ENCODE measurements around the gene VAV2.

The VAV2 gene

DNA sequence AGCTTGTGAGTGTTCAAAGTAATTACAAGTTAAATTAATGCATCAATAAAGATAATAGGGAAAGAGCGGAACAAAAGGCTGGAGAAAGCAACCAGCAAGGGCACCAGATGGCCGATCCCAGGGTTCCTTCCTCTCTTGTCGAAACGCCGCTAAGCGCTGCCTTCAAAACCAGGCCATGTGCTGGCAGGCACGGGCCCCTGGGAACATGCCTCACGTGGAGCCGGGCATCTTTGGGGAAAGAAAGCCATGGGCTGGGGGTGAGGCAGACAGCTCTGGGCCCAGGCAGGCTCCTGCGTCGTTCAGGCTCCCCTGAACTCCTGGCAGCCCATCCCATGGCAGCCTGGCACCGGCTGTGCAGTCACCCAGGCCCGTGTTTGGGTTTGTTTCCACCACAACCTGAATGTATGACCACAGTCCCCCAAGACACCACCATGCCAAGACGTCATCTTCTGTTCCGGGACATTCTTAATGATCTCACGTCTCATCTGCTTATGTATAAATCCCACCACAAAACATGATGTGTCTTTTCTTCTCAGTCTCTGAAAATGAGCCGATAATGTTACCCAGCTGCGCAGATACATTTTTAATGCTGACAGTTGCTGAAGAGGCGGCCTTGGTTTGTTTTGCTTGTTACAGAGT is 143.5 kb downstream of the VAV2 start:
- no peak for DNase-seq

DNA sequence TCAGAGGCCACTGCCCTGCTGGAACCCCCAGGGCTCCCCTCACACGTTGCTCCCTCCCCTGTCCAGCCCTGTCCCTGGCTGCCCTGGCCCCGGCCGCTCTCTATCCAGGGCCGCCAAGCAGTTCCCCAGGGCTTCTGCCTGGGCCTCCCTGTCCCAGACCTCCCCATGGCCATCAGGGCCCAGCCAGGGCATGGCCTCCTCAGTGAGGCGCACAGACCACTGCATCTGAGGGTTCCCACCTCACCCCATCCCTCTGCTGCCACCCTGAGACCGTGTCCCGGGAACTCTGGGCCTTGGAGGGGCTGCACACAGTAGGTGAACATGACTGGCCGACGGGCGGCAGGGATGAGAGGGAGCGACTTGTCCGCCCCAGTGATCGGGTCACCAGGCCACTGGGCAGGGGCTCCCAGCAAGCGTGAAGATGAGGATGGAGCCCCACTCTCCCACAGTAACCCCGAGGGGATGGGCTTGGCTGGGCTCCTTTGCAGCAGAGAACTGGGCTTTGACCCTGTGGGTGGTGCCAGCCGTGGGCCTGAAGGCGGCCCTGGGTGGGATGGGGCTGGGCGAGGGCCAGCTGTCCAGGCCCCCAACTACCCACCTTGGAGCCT is 145.5 kb downstream of the VAV2 start:
- DNase-seq = no peak

DNA sequence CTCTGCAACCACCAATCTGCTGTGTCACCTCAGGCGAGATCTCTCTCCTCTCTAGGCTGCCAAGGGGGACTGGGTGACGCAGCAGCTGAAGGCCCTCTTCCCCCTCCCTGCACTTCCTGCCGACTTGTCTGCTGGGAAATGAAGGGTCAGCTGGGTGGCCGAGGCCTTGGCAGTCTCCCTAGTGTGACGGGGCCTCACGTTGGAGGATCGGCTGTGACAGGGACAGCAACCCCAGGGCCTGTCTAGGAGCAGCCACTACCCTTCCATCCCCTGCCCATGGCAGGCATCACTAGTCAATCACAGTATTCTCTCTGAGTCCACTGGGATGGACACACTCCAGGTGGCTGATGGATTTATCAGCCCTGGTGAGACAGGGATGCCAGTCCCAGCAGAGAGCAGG is 146.7 kb downstream of the VAV2 start:
- peak in 1 of 2 experiments; percentile 53 for DNase-seq

DNA sequence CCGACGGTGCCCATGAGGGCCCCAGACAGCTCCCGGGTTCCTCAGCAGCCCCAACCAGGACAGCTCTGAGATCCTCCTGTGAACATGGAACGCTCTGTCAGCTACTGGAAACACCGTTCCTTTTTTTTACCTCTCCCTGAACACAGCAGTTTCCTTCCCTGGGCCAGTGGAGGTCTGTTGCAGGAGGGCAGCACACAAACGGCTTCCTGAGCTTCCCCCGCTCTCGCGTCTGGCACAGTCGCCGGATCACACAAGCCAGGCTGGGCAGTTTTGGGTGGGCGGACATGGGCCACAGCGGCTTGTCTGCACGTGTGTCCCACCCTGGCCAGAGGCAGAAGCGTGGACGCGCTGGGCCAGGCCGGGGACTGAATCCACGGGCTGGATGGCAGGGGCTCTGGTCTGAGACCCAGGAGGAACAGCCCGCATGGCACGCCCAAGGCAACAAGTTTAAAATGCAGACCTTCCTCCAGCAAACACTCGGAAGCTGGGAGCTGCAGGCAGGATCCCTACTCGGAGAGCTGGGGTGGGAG is 147.2 kb downstream of the VAV2 start:
- no peak for DNase-seq

DNA sequence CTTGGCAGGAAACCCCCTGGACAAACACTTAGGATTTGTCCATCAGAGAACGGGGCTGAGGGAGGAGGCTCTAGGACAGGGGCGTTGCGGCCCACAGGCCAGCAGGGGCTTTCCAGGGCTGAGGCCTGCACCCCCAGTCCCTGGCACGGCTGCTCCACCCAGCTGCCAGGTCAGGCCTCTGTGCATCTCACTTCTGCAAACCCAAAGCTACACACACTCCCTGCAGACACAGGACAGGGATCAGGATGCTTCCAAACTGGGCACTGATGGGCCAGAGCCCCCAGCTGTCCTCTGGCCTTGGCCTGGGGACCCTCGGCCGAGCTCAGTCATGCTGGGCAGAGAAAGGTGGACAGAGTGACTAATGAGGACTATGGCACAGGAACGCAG is 147.7 kb downstream of the VAV2 start:
- DNase-seq = no peak

DNA sequence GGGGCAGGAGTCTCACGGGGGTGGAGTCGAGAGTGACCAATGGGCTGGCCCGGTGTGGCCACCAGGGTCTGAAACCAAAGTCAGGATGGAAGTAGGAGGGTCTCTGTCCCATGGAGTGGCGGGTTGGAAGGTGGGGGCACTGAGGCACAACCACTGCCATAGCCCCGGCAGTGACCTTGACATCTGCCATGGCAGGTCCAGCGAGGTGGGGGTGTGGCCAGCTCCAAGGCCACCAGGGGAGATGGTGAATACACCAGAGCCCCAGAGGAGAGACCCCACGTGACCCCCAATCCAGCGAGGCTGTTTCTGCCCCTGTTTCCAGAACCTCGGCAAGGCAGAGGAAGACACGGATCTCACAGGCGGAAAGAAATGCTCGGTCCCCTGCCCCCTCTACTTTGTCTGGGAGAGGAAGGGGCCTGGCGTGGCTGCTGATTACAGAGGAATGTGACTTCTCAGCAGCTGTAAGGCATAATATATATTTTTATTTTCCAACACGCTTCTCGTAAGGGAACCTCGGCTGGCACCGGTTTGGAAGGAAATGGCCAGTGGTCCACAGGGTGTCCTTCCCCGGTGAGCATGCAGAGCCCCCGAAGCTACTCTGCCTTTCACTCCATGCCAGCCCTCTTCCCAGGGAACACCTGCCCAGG is 148.2 kb downstream of the VAV2 start:
- peak; percentile 55 to 82 for DNase-seq

DNA sequence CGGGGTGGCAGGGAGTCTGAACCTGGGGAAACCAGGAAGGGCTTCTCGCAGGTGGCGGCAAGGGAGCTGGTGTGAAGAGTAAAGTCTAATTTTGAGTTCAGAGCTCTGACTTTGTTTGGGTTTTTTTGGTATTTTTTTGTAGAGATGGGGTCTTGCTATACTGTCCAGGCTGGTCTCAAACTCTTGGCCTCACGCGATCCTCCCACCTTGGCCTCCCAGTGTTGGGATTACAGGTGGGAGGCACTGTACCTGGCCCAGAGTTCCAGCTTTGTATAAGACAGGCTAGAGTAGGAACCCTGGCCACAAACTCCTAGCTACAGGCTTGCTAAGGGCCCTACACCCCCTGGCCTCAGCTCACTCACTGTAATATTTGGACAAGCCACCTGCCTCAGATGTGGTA is 148.9 kb downstream of the VAV2 start:
- no peak for DNase-seq

DNA sequence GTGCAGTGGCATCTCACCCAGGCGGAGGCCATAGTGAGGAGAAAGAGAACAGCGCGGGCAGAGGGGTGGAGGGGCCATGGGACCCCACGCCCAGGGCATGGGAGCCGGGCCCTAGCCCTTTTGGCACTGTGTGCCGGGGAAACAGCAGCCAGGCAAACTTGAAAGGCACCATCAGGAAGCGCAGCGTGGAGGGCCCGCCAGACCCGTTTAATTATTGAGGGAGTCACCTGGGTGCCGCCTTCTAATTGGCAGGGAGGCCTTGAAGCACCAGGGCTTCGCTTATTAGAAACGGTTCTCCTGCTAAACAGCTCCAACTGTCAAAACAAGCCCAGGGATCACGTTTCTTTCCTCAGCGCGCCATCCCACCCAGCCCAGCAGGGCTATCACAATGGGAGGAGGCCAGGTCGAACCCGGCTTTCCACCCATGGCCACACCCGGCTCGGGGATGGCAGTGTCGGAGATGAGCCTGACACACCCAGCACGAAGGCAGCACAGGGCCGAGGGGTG is 149.3 kb downstream of the VAV2 start:
- DNase-seq = peak; percentile 88 to 96

DNA sequence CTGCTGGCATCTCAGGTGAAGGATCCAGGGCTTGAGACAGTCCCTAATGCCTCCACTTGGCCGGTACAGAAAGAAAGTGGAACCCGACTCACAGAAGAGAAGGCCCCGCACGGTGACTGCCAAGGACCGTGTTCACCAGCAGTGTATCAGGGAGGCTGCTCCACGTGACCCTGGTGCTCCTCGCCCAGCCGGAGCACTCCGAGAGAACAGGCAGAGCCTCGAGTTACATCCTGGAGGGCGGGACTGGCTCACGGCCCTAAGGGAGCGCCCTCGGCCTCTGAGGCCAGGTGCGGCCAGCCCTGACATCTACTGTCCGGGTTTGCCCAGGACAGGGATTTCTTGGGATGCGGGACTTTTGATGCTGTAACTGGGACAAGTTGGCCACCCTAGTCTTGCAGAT is 149.9 kb downstream of the VAV2 start:
- peak in 1 of 2 experiments; percentile 14 for DNase-seq

DNA sequence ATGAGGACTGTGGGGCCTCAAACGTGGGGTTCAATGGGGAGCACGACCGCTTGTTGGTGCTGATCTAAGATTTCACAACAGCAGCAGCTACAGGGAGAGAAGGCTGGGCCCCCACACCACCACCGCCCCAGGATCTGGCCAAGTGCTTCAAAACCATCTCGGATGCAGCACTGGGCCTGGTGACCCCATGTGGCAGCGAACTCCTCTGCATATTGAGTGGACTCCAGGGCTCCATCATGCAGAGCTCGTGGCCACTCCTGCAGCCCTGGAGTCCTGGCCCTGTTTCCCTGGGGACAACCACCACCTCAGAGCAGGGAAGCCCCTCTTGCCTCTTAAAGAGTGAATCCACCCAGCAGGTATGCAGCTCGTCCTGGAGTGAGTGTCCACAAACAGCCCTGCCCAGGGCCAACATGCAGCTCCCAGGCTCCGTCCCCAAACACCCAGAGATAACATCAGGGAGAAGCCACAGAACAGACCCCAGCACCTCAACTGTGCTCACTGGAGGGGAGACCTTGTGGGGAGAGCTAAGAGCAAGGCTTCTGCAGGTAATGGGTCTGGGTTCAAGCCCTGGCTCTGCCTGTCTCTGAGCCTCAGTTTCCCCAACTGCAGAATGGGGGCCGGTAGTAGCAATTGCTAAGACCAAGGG is 150.8 kb downstream of the VAV2 start:
- no peak for DNase-seq

DNA sequence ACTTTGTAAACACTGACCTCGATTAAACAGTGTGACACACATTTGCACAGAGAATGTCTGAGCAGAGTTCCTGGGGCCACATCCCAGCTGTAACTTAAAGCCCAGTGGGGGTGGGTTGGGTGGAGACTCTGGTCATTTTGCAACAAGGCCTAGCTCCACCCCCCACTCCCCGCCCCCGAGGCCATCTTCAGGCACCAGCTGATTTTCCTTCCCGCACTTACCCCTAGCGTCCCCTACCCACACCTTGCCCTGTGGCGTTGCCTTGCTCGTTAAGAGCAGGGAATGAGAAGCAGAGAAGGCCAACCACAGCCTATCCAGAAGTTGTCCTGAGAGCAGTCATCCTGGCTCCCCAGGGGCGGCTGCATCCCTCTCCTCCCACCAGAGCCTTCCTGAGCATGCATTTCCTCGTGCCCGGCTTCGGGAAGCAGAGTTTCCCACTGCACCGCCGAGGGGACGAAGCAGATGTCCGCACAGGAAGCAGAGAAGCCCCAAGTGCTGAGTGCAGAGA is 152.2 kb downstream of the VAV2 start:
- DNase-seq = no peak

DNA sequence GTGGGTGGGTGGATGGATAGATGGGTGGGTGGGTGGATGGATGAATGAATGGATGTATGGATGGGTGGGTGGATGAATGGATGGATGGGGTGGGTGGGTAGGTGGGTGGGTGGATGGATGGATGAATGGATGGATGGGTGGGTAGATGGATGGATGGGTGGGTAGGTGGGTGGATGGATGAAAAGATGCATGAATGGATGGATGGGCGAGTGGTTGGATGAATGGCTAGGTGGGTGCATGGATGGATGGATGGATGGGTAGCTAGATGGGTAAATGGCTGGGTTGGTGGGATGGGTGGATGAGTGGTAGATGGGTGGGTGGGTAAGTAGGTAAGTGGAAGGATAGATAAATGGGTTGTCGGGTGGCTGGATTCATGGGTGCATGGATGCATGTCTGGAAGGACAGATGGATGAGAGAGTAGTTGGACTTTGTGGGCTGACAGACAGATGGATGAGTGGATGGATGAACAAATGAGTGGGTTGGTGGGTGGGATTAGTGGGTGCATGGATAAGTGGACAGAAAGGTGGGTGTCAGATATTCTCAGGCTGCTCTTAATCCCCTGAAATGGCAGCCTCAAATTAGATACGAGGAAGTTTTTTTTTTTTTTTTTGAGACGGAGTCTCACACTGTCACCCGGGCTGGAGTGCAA is 153.1 kb downstream of the VAV2 start:
- DNase-seq = no peak

DNA sequence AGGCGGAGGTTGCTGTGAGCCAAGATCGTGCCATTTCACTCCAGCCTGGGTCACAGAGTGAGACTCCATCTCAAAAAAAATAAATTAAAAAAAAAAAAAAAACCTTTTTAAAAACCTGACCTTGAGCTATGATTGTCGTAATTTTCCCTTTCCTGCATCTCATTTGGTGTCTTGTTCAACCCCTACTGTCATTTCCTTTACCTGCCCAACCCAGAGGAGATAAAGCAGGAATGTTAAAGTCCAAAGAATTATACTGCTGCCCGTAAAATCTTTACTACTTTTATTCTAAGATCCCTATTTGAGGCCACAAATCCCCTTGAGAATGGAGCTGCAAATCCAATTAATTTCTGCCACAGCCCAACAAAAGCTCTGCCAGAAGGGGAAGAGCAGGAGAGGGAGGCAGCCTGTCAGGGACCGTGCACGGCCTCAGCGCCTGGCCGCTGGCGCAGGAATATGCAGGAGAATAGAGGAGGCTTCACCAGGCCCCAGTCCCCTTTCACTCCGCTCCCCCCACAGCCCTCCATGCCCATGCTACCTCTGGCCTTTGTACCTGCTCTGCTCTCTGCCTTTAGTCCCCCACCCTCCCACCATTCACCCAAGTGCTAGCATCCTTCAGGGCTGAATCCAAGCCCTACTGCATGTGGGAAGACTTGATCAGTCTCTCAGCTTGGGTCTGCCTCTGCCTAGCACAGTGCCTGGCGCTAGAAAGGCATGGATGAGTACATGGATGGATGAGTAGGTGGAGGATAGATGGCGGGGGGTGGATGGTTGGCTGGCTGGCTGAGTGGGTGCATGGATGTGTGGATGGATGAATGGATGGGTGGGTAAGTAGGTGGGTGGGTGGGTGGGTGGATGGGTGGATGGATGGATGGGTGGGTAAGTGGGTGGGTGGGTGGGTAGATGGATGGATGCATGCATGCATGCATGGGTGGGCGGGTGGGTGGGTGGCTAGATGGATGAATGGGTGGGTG is 154.2 kb downstream of the VAV2 start:
- no peak for DNase-seq

DNA sequence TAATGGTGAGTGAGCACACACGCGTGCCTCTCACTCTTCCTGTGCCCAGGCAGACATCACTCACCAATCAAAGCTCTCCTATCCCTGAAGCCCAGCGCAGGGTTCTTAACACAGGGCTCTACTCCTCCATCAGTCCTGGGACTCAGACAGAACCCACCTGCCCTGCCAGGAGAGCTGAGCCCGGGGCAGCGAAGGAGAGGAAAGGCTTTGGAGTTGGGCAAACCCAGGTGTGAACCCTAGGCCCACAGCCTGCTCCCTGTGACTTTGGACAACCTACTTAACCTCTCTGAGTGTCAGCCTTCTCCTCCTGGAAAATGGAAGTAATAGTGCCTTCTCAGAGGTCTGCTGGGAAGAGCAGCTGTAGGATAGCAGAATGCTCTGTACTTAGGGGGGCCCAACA is 155.3 kb downstream of the VAV2 start:
- no peak for DNase-seq

DNA sequence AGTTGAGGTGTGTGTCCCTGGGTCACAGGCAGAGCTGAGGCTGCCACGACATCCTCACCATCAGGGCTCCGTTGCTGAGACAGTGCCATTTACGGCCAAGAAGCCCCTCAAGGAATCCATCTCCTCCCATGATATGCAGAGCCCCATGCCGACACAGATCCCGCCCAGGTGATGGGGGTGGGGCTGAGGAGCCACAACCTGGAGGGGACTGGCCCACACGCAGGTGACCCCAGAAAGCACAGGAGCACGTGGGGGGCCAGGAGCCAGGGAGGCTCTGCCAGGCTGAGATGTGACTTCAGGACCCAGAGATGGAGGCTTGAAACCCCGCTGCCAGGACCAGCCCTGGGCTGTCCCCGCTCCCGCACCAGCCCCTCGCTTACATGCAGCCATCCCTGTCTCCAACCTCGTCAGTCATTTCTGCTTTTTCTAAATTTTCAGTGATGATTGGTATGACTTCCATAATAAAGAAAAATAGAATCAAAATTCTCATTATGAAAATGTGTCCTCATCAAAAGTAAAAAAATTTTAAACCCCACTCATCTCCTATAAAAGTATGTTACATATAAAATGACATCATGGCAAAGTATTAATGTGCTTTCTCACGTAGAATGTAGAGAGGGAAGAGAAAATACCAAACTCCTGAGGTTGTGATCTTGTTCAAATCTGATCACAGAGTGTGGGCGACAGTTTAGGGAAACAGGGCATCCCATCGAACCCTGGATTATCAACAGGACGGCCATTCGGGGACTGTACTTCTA is 155.9 kb downstream of the VAV2 start:
- no peak for DNase-seq

DNA sequence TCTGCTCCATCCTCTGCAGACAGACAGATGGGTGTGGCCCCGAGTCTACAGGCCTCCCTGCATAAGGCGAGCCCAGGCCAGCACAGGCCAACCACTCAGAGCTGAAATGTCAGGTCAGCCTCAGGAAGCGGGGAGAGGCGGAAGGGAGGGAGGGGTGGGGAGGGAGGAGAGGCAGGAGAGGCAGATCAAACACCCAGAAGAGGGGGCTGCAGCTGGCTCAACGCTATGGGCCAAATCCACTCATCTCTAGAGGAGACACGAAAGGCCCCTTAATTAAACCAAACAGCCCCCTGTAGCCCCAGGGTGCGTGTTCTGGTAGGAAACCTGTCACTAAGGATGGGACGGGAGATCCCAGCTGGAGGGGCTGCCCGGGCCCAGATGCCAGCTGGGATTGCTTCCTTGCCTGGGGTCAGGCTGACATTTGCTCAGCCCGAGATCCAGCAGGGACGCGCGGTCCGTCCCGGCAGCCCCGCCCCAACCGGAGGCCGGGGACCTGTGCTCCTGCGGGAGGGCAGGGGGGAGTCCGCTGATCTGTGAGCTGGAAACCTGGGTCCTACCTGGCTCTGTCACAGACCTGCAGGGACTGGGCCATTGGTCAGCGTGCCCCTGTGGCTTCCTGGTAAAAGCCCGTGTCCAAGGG is 156.7 kb downstream of the VAV2 start:
- DNase-seq = peak in 1 of 2 experiments; percentile 36

DNA sequence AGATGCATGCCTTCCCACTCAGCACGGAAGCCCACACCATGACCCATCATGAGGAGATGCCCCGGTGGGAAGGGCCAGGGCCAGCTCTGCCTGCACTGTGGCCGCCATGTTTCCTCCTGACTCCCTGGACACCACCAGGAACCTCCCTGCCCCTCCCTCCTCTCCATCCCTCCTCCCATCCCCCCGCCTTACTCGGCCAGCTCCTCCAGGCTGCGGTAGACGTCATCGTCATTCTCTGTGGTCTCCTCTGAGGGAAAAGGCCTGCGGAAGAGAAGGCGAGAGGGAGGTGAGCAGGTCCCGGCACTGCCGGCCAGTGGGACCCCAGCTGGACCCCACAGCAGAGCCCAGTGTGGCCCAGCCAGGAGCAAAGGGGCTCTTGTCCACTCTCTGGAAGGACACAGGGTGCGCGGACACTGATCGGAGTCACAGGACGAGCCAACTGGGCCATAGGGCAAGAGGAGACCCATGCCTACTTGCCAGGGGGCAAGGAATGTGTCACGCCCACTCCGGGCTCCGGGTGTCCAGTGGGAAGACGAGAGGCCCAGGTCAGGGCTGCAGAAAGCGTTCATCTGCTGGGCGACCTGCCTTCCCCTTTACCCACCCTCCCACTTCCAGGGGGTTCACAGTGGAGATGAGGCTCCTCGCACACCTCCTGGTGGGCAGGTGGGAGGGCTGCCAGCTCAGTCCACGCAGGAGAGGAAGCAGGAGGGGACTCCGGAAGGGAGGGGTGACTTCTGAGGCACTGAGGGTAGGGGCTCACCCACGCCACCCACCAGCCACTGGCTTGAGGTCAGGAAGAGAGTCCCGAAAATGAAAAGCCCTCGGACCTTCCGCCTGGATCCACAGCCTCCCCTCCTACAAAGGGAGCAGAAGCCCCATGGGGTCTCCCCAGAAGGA is 157.8 kb downstream of the VAV2 start:
- DNase-seq = no peak

DNA sequence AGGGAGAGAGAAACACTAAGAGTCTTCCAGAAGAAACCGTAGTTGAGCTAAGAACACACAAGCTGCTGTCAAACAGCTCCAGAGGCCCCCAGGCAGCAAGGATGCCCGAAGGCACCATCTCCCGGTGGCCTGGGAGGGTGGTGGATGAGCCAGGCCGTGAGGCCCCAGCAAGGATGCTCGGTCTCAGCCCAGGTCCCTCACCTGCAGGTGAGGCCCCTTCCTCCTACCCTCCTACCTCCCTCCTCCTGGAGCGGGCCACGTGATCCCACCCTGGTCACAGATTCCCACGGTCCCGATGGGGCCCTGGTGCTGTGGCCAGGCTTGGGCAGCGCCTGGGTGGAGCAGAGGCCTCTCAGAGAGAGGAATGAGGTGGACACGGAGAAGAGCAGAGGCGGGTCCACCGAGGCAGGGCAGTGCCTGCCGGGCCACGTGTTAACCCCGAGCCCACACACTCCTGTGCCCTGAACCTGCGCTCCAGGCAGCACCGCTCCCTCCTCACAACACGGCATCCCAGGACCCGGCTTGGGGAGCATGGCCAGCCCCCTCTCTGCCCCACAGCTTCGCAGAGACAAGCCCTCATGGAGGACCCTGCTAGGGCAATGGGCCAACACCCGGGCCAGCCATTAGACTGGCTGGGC is 158.6 kb downstream of the VAV2 start:
- DNase-seq = no peak

DNA sequence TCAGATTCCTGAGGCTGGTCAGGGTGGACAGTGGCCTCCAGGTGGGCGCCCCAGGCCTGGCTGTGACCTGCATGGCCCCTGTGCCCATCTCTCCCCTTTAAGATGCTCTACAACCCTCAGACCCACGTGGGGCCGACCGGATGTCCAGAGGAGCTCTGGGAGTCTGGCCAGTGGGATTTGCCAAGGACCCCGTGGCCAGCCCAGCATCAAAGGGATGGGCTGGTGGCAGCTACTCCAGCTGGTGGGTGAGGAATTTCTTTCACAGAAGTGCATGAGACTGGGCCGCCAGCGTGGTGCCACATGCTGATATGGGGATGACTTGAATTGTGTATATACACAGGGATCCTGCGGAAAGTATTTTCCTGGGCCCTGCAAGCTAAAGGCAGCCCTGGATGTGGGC is 159.2 kb downstream of the VAV2 start:
- no peak for DNase-seq
